NB4 (cell line): ENCODE data around the gene HDAC7.

Experiments used
- CTCF ChIP-seq: IDR thresholded peaks from one replicate; pipeline ENCODE4 v1.5.1; 2012; ENCODE audit warnings: low read depth, low read length
- POLR2A ChIP-seq: IDR thresholded peaks from 2 replicates; pipeline ENCODE4 v1.6.1; 2011; ENCODE audit warnings: mild to moderate bottlenecking; ENCODE audit not compliant: insufficient read length; ENCODE audit errors: extremely low read depth

DNA sequence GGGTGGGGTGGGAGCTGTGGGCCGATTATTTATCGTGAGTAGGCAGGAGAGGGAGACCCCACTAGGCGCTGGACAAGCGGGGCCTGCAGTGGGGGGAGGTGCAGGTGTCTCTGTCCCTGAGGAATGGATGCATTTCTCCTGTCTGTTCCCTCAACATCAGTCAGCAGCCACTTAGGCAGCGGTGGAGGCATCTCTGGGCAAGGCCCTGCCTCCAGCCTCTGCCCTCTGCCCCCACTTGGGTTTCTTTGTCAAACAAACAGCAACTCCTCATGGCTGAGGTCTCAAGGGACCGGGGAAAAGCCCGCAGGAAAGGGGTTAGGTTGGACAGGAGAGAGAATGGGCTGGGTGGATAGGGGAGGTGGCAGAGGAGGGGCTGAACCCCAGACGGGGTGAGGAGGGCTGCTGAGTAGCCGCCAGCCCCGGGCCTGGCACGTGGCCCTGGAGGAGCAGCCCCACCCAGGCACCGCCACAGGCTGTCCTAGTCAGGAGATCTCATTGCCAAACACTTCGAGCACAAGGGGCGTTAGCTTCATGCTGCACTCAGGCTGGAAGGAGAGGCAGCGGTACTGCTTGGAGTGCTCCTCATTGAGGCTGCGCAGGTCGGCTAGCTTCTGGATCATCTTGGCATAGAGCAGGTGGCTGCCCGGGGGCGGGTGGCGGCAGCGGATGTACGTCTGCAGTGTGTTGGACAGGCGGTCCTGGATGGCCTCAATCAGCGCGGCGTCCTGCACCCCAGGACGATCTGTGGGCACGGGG is 24.7 kb upstream of the HDAC7 start:
- TF ChIP-seq CTCF (no peak), POLR2A (no peak)
